ENCODE measurements around the gene TOMM40. TPM values are rescaled to one million over a fixed set of nuclear protein-coding genes. Genes with fewer than 3 reads are reported as not detected.

TOMM40 gene
- total and polyA plus RNA-seq, 9 of the 15 experiments (the other 6 are each of a cell fraction or from before 2014, with no cell fraction given) = 0.89 to 290 (median 160) TPM

DNA sequence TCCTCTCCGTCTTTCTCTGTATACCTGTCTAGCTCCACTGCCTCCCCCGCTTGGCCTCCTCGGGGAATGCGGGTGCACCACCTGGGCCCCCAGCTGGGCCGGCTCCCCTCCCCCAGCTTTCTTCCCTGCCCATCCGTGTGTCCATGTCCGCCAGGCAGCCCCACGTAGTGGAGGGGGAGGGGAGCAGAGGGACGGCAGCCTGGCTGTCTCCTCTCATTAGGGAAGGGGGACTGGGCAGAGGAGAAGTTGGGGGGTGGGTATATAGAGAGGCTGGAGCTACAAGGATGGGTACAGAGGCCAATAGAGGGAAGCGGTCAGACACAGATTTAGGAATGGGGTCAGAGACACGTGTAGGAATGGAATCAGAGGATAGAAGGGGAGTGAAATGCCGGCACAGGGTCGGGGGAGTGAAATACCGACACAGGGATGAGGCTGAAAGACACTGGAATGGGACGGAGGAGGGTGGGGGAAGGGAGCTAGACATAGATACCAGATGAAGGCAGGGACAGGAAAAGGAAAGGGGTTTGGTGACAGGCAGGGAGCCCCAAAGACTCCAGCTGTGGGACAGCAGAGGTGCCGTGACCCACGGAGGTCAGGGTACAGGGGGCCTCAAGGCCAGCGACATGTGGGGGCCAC, 42.1 kb upstream of the TOMM40 start (continued):
- peak in 1 of 2 experiments; percentile 11 for TF ChIP-seq AFF1 (IDR thresholded peaks at IDR 0.05; ENCODE audit: low read depth in 1 of 2, partially characterized antibody in 2 of 2)
- TF ChIP-seq ZNF507 (tag; conservative IDR thresholded peaks at IDR 0.05) = no peak
- TF ChIP-seq ZSCAN29 (IDR thresholded peaks at IDR 0.05) = 0 out of 2 replicates have a peak, but pooled peaks have one; percentile 26
- TF ChIP-seq XRCC5 (IDR thresholded peaks at IDR 0.05; ENCODE audit: low read depth, low read length) = no peak
- TF ChIP-seq PML (IDR thresholded peaks at IDR 0.05; ENCODE audit: low read length) = no peak
- TF ChIP-seq NFATC3 (IDR thresholded peaks at IDR 0.05) = no peak
- TF ChIP-seq ATF1 (CRISPR knock-in tag; IDR thresholded peaks at IDR 0.05) = no peak
- 0 out of 2 replicates have a peak, but pooled peaks have one; percentile 8 for TF ChIP-seq ATF1 (tag; IDR thresholded peaks at IDR 0.05)
- TF ChIP-seq HBP1 (CRISPR knock-in tag; IDR thresholded peaks at IDR 0.05) = no peak
- no peak for TF ChIP-seq NONO (IDR thresholded peaks at IDR 0.05; ENCODE audit: low read depth in 2 of 2, low read length in 1 of 2)
- TF ChIP-seq MAFG (tag; conservative IDR thresholded peaks at IDR 0.05) = no peak
- no peak for TF ChIP-seq MXI1 (IDR thresholded peaks at IDR 0.05; ENCODE audit: low read depth, low read length)
- no peak for TF ChIP-seq NR4A1 (CRISPR knock-in tag; IDR thresholded peaks at IDR 0.05)
- no peak for TF ChIP-seq NR4A1 (tag; IDR thresholded peaks at IDR 0.05)
- TF ChIP-seq TFAM (CRISPR knock-in tag; conservative IDR thresholded peaks at IDR 0.05) = no peak
- 0 out of 2 replicates have a peak, but pooled peaks have one; percentile 64 for TF ChIP-seq NFRKB (IDR thresholded peaks at IDR 0.05; ENCODE audit: low read depth)
- no peak for TF ChIP-seq MTA2 (IDR thresholded peaks at IDR 0.05; ENCODE audit: low read depth)
- no peak for TF ChIP-seq EGR1 (conservative IDR thresholded peaks at IDR 0.05)
- TF ChIP-seq, protein P1, sequence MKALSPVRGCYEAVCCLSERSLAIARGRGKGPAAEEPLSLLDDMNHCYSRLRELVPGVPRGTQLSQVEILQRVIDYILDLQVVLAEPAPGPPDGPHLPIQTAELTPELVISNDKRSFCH (CRISPR knock-in tag; IDR thresholded peaks at IDR 0.05) = no peak
- TF ChIP-seq, protein P1 (tag; IDR thresholded peaks at IDR 0.05) = no peak
- TF ChIP-seq CREM (IDR thresholded peaks at IDR 0.05; ENCODE audit: low read depth) = no peak
- TF ChIP-seq, protein P2, sequence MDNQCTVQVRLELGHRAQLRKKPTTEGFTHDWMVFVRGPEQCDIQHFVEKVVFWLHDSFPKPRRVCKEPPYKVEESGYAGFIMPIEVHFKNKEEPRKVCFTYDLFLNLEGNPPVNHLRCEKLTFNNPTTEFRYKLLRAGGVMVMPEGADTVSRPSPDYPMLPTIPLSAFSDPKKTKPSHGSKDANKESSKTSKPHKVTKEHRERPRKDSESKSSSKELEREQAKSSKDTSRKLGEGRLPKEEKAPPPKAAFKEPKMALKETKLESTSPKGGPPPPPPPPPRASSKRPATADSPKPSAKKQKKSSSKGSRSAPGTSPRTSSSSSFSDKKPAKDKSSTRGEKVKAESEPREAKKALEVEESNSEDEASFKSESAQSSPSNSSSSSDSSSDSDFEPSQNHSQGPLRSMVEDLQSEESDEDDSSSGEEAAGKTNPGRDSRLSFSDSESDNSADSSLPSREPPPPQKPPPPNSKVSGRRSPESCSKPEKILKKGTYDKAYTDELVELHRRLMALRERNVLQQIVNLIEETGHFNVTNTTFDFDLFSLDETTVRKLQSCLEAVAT (IDR thresholded peaks at IDR 0.05) = no peak
- TF ChIP-seq MAX (CRISPR knock-in tag; IDR thresholded peaks at IDR 0.05) = peak; percentile 9; the same call in 1 of the 2 replicates
- no peak for TF ChIP-seq ZBTB17 (CRISPR knock-in tag; IDR thresholded peaks at IDR 0.05)

Measured in K562 (cell line).